H4 (cell line): ENCODE data around the gene ITGB5. TPM values are rescaled to one million over a fixed set of nuclear protein-coding genes. Genes with fewer than 3 reads are reported as not detected.
"Not testable (repeated sequence)": the region's sequence is repeated elsewhere in the genome, so short reads cannot be mapped to it uniquely, and the experiment has no call there.

Source experiments
- DNase-seq: peaks from one replicate; pipeline ENCODE4 v3.0.0-alpha.2; 2015; ENCODE audit warnings: low spot score
- total RNA-seq: library from RNA; depleted of rRNA; stranded (reverse); fragments of >200 nt; shearing (Covaris generic); gene quantifications from 2 replicates; pipeline ENCODE4 v1.2.3, GENCODE V29; 2014

ITGB5 gene
- total RNA-seq, 1 experiment from 2014 or later = 189 TPM

DNA sequence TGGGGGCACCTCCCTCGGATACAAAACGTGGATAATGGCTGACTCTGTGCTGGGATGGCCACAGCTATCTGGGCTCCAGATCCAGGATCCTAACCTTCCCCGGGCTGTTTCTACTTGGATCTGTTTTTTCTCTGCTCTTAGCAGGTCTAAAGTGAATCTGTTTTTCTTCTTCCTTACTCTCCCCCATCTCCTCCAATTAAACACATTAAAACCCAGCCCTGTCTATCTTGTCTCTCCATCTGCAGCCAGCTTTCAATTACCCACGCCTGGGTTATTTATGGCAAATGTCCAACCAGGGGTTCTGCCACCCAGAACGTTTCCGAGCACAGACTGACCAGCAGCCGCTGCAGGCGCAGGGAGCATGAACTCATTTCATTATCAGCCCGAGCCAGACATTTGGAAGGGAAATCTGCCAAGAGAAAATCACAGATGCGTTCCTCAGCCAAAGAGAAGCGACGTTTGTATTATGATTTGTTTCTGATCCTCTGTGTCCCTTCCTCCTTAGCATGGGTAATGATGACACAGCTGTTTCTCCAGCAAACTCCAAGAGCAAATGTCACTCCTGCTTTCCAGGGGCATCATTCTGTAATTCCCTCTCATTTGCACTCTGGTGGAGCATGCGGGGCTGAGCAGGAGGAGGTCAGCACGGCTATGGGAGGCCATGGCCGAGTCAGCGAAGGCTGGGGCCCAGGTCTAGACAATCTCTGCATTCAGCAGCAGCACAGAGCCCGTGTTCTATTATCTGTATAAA lies 114.9 kb downstream of the ITGB5 start:
- DNase-seq = peak; percentile 86

DNA sequence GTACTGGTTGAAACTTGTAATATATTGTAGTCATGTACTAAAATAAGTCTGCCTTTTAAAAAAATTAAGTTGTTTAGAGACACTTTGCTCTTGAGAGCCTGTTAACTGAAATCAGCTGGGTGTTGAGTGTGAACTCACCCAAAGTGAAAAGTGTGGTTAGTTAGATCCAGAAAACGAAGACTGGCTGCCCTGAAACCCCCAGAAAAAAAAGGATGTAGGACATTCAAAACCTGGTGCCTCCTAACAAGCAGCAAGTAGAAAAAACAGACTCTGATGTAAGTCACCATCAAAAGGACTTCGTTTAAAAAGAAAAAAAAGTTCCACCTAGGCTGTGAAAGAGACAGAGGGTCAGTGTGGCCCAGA lies 116.1 kb downstream of the ITGB5 start:
- no peak for DNase-seq

DNA sequence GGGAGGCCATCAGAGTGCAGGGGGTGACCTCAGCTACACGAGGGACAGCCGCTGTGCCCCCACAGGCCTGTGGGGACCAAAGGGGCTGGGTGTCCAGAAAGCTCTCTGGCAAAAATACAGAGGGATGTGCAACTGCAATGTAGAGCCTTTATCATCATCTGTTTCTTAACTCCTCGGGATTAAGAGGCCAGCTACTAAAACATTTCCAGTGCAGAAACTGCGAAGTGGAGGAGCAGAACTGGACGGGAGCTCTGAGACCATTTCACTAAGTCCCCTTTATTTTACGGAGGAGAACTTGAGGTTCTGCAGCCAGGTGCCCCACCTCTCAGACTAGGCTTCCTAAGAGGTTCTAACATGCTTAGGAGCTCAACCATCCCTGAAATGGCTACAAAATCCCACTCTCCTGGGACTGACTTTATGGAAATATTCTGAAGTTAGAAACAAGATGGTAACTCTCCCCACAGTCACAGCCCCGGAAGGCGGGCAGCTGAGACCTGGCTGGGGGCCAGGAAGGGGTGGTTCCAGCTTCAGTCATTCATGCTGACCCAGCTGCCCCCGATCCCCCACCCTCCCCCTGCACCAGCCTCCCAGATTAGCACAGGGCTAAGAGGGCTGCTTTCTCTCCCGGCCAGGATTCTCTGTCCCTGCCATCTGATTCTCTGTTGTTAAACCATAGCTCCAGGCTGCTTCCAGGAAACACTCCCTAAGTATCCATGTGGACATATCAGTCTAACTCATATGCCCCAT lies 116.7 kb downstream of the ITGB5 start:
- peak; percentile 50 for DNase-seq

- no peak for DNase-seq
Measured at GRCh38 chr3:124769462-124769861, 117.7 kb downstream of the ITGB5 start.

GRCh38 chr3:124768812-124769211 lies 118.4 kb downstream of the ITGB5 start:
- peak; percentile 68 for DNase-seq

DNA sequence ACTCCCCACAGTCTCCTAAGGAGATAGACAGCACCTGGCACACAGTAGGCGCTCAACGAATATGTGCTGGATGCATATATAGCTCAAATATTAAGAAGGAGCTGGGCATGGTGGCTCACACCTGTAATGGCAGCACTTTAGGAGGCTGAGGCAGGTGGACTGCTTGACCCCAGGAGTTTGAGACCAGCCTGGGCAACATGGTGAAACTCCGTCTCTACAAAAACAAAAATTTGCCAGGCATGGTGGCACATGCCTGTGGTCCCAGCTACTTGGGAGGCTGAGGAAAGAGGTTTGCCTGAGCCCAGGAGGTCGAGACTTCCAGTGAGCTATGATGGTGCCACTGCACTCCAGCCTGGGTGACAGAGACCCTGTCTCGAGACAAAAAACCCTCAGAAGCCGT lies 119.5 kb downstream of the ITGB5 start:
- DNase-seq = no peak

- DNase-seq = no peak
Measured at GRCh38 chr3:124767264-124767663, 119.9 kb downstream of the ITGB5 start.

DNA sequence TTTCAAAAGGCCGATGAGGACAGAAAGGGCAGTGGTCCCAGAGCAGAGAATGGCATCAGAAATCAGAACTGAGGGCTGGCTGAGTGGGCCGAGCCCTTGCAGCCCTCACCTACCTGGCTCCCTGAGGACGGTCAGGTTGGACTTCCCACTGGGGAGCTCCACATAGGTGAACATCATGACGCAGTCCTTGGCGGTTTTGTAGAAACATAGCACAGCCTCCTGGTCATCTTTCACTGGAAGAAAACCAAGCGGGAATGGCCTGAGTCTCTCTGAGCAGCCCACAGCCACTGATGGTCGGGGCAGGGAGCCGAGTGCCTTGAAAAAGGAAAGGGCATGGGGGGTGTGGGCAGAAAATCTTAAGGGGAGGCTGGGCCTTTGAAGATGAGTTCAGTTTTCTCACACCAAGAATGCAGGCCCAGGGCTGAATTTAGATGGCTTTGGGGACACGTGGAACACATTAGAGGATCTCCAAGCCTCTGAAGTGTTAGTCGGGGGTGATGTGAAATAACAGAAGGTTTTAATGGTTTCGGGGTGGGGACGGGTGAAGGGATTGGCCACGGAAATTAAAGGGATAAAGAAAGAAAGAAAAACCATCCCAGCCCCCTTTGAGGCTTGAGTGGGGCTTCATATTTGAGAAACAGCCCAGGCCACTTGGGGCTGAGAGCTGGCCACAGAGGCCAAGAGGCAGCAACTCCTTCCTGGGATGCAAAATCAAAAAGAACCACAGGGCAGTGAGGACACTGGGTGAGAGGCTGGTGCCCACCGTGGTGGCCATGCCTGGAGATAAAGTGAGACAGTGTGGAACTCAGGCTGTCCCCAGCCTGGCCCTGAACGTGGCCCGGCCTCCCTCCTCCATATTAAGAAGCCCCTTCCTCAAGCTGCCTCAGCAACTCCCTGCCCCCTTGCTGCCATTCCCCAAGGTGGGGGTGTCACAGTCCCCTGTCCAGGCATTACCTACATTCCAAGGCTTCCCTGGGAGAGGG lies 120.8 kb downstream of the ITGB5 start:
- DNase-seq = no peak

- DNase-seq = no peak
Measured at GRCh38 chr3:124765197-124765840, 121.8 kb downstream of the ITGB5 start.

DNA sequence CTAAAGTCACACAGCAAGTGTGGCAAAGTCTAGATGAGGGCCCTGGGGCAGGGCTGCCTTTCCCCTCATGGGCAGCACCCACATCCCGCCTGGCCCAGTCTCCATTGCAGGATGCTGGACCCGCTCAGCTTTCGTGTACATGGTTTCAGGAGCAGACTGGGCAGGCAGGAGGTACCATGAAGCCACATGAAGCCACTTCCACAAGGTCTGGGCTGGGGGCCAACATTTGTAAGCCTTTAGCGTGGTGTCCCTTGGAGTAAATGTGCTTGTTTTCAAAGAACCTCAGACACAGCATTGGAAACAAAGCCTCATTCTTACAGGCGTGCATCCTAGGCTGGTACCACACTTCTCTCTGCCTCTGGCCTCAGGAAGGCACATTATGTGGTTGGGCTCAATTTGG lies 122.4 kb downstream of the ITGB5 start:
- DNase-seq = peak; percentile 59

DNA sequence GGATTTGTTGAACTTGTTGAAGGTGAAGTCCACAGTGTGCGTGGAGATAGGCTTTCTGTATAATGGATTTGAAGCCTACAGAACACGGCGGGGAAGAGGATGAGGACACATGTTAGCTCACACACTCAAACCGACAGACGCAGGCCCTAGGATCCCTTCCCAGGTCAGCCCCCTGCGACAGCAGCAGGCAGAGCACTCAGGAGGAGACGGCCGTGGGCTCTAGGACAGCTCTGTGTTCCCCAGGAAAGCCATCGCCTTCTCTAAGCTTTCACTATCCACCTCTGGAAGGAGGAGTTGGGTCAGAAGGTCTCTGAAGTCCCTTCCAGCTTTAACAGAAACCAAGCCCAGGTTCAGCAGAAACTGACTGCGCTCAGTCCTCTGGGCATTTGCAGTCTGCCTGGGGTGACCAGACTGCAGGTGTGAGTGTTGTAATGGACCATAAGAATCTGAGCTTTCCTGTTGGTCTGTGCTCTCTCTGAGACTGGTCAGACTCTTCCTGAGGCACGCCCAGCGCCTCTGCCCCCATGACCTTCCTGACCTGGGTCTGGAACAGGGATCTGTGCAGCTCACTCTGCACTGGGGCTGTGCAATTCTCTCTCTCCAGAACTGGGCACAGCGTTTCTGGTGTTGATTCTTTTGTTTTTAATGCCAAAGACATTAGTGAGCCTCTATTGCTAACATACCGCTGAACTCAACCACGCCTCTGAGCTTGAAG lies 123.4 kb downstream of the ITGB5 start:
- DNase-seq = no peak

GRCh38 chr3:124763206-124763605 lies 124.0 kb downstream of the ITGB5 start:
- no peak for DNase-seq

DNA sequence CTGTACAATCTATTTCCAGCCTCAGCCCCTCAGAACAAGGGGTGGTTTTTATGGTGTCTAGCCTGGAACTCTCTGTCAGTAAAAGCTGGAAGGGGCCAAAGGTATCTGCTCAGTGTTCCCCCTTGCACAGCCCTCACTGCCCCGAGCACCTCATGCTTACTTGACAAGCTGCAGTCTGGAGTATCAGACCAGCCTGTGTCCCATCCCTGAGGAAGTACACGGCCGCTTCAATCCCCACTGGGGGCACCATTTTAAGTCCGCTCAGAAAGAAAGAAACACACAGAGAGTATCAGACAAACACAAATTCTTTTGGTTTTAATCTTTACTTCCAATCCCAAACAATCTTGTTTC lies 124.5 kb downstream of the ITGB5 start:
- no peak for DNase-seq

DNA sequence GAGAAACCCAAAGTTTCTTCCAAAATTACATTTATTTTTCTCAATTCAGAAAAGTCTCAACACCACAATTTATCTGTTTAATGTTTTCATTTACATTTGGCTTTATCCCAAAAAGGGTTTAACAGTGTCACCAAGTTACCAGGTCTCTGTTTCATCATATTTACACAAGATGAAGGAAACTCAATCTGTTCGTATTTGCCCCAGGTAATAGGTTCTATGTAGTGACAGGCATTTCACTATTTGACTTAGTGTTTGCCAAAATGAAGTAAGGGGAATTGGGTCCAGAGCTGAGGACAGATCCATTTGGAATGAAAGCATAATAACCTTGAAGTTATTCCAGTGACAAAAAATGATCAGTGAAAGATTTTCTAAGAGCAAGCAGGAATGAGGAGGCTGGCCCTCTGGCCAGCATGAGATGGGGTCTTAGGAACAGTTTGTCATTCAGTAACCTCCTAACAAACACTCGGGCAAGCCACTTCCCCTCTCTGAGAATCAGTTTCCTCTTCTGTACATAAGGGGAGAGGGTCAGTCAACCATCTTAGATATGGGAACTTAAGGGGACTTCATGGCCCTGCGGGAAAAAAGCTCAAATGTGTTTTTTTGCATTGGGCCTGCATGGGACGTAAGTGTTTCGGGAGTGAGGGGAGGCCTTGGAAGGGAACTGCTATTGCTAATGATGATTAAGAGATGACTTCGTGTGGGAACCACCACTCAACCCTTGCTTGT lies 125.1 kb downstream of the ITGB5 start:
- no peak for DNase-seq

GRCh38 chr3:124761250-124761796 lies 125.8 kb downstream of the ITGB5 start:
- DNase-seq = peak; percentile 81

DNA sequence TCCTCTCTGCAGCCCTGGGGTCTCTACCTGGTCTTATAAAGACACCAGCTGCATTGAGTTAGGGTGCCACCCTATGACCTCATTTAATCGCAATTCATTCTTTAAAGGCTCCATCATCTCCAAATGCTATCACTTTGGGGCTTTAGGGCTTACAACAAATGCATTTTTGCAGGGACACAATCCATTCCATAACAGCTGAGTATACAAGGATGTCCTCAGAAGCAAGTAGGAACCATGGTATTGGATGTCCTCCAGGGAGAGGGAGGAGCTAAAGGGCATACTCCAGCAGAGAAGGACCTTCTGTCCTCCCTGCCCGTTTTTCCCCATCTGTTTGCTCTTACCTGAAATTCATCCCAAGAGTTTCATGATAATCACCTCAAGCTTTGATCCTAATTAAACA lies 126.6 kb downstream of the ITGB5 start:
- no peak for DNase-seq

- DNase-seq = no peak
Measured at GRCh38 chr3:124759666-124760401, 127.3 kb downstream of the ITGB5 start.

GRCh38 chr3:124758851-124759635 lies 128.1 kb downstream of the ITGB5 start:
- no peak for DNase-seq

- not testable (repeated sequence) for DNase-seq
Measured at GRCh38 chr3:124757926-124758325, 129.2 kb downstream of the ITGB5 start.
